ENCODE data around the gene ANXA10.

GRCh38 chr4:168057412-168057811 is 34.9 kb upstream of the ANXA10 start:
- TF ChIP-seq EZH2 (IDR thresholded peaks at IDR 0.05; ENCODE audit: borderline replicate concordance) (no peak), EZH2phosphoT487 (IDR thresholded peaks at IDR 0.05; ENCODE audit: low read depth, severe bottlenecking, unreplicated experiment) (no peak)
- TF ChIP-seq, protein P1, sequence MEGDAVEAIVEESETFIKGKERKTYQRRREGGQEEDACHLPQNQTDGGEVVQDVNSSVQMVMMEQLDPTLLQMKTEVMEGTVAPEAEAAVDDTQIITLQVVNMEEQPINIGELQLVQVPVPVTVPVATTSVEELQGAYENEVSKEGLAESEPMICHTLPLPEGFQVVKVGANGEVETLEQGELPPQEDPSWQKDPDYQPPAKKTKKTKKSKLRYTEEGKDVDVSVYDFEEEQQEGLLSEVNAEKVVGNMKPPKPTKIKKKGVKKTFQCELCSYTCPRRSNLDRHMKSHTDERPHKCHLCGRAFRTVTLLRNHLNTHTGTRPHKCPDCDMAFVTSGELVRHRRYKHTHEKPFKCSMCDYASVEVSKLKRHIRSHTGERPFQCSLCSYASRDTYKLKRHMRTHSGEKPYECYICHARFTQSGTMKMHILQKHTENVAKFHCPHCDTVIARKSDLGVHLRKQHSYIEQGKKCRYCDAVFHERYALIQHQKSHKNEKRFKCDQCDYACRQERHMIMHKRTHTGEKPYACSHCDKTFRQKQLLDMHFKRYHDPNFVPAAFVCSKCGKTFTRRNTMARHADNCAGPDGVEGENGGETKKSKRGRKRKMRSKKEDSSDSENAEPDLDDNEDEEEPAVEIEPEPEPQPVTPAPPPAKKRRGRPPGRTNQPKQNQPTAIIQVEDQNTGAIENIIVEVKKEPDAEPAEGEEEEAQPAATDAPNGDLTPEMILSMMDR (IDR thresholded peaks at IDR 0.05; ENCODE audit: poor library complexity) = no peak
